ENCODE data around the gene GLDC.

DNA sequence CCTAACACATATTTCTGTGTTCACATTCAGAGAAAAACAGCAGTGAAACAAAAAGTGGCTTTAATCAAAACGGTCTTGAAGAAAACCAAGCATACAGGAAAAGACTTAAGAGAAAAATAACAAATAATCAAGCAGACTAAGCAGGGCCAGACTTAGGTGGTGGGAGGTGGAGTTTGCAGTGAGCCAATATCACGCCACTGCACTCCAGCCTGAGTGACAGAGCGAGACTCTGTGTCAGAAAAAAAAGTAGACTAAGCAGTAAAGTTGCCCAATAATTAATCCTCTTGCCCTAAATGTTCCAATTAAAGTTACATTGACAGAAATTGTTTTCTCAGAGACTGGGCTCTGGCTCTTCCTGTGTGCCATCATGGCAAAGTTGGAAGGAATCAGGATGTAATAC, 26.6 kb upstream of the GLDC start:
- no peak for TF ChIP-seq CTCF (conservative IDR thresholded peaks at IDR 0.05; ENCODE audit: low read length)
- no peak for TF ChIP-seq EZH2phosphoT487 (IDR thresholded peaks at IDR 0.05; ENCODE audit: borderline replicate concordance, low read depth, low read length)

Data from OCI-LY7 (cell line).